PC-3 (cell line): ENCODE data around the gene RSF1.

Experiments
- CTCF ChIP-seq: fragments of 300-600 bp; sonication (generic); conservative IDR thresholded peaks from 2 replicates; pipeline ENCODE4 v1.5.1; 2017; ENCODE audit warnings: antibody characterized with exemption, low read depth, mild to moderate bottlenecking, low read length
- EZH2 ChIP-seq: fragments of 300-600 bp; sonication (generic); IDR thresholded peaks from one replicate; pipeline ENCODE4 v1.6.1; 2017; ENCODE audit warnings: antibody characterized with exemption, mild to moderate bottlenecking, low read length; ENCODE audit not compliant: unreplicated experiment
- EZH2phosphoT487 ChIP-seq: fragments of 300-600 bp; sonication (generic); IDR thresholded peaks from 2 replicates; pipeline ENCODE4 v1.6.1; 2018; ENCODE audit warnings: mild to moderate bottlenecking, antibody characterized with exemption, low read length, borderline replicate concordance

DNA sequence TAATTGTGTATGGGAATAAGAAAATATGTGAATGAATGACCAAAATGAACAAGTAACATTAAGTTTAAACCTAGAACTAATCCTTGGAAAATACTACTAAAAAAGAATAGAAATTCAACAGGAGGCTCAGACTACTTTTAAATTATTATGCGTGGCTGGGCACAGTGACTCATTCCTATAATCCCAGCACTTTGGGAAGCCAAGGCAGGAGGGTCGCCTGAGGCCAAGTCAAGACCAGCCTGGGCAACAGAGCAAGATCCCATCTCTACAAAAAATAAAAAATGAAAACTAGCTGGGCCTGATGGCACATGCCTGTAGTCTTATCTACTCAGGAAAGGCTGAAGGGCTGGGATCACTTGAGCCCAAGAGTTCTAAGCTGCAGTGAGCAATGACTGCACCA lies 97.5 kb downstream of the RSF1 start:
- TF ChIP-seq CTCF (no peak), EZH2phosphoT487 (no peak), EZH2 (no peak)
